ENCODE results near the gene TRIM29.

DNA sequence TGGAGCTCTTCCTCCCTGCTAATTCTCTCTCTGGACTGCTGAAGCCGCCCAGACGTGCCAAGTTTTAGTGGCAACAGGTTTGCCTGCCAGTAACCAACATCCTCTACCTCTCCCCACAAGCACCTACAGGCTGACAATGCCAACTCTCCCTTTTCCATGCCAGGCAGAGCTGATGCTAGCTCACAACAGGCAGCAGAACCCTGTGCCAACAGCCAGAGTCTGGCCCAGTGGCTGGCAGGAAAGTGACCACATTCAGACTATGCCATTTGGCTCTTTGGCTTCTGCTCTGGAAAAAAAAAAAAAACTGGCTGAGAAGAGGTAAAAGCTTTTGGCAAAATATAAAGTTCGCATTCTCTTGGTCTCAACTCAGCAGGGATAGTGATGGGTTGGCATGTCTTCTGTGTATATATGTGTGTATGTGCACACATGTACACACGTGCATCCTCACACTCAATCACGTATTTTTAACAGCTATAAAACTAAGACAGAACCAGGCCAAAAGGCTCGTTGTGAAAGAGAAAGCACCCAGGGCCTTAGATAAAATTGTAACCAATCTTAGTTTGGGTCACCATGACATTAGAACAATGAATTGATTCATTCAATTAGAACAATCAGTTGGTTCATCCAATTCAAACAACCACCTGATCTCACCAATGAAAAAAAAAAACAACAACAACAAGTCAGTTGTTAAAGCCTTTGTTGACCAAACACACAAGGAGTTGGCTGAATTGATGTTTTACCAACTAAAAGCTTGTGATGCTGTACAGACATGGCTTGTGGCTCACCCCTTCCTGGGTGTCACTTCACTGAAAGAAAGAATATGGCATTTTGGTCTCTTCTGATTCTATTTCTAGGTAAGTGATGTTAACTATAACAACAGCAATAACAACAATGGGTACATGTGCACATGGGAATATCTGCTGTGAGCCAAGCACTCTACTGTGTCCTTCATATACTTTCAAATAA, 48.6 kb downstream of the TRIM29 start:
- no peak for TF ChIP-seq POLR2AphosphoS5 (IDR thresholded peaks at IDR 0.05; ENCODE audit: insufficient read depth in 1 of 2, low read depth in 1 of 2)
- TF ChIP-seq, protein P1, sequence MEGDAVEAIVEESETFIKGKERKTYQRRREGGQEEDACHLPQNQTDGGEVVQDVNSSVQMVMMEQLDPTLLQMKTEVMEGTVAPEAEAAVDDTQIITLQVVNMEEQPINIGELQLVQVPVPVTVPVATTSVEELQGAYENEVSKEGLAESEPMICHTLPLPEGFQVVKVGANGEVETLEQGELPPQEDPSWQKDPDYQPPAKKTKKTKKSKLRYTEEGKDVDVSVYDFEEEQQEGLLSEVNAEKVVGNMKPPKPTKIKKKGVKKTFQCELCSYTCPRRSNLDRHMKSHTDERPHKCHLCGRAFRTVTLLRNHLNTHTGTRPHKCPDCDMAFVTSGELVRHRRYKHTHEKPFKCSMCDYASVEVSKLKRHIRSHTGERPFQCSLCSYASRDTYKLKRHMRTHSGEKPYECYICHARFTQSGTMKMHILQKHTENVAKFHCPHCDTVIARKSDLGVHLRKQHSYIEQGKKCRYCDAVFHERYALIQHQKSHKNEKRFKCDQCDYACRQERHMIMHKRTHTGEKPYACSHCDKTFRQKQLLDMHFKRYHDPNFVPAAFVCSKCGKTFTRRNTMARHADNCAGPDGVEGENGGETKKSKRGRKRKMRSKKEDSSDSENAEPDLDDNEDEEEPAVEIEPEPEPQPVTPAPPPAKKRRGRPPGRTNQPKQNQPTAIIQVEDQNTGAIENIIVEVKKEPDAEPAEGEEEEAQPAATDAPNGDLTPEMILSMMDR (IDR thresholded peaks at IDR 0.05), result no peak
- no peak for TF ChIP-seq POLR2A (IDR thresholded peaks at IDR 0.05)
